SK-N-SH (cell line): ENCODE results near the gene SORBS2. TPM values are rescaled to one million over a fixed set of nuclear protein-coding genes. Genes with fewer than 3 reads are reported as not detected.

Experiments
- CTCF ChIA-PET: fragments of 300-600, 350-600 bp; formaldehyde crosslinking; extraction: SDS; loops from one replicate; lab custom pipeline; 2021; lab: Yijun Ruan, JAX
- POLR2A ChIA-PET: fragments of 350-600 bp; sonication (Branson Sonifier 250); formaldehyde crosslinking; extraction: SDS; loops from one replicate; lab custom pipeline; 2020; ENCODE audit warnings: antibody characterized with exemption, inconsistent platforms; lab: Yijun Ruan, JAX
- DNase-seq: peaks from one replicate; pipeline ENCODE4 v3.0.0; 2012
- H2AFZ ChIP-seq: fragments of 200-600 bp; sonication (generic); 2 replicates; pipeline ENCODE4 v1.8.1; 2016; ENCODE audit warnings: antibody characterized with exemption, mild to moderate bottlenecking, low read depth
- H3F3A ChIP-seq: fragments of 200-600 bp; sonication (generic); replicated peaks from 2 replicates; pipeline ENCODE3; 2016; ENCODE audit warnings: antibody characterized with exemption, mild to moderate bottlenecking; ENCODE audit not compliant: insufficient read depth
- H3K27ac ChIP-seq, 2 experiments: fragments of 200-500 bp in 1 of 2; fragments of 200-600 bp in 1 of 2; sonication (Bioruptor generic) in 1 of 2; sonication (generic), shearing (Covaris generic) in 1 of 2; 2 replicates each; pipeline versions ENCODE4 v1.5.1 to v1.6.1; 2014 to 2016; ENCODE audit warnings: low read depth in 2 of 2, inconsistent platforms in 1 of 2, low read length in 1 of 2, mild to moderate bottlenecking in 1 of 2, mixed read lengths in 1 of 2
- H3K27me3 ChIP-seq: fragments of 200-600 bp; sonication (generic), shearing (Covaris generic); 2 replicates; pipeline ENCODE4 v1.6.1; 2016; ENCODE audit warnings: mixed run types; ENCODE audit not compliant: insufficient read depth
- H3K36me3 ChIP-seq, 2 experiments: fragments of 200-500 bp in 1 of 2; fragments of 200-600 bp in 1 of 2; sonication (Bioruptor generic) in 1 of 2; sonication (generic) in 1 of 2; replicated peaks in 1 of 2; 2 replicates each; pipeline versions ENCODE3 to v1.5.1; 2014 to 2016; ENCODE audit warnings: low read length in 1 of 2, mild to moderate bottlenecking in 1 of 2; ENCODE audit not compliant: insufficient read depth in 2 of 2, control insufficient read depth in 1 of 2
- H3K4me1 ChIP-seq, 2 experiments: fragments of 200-500 bp in 1 of 2; fragments of 200-600 bp in 1 of 2; sonication (Bioruptor generic) in 1 of 2; sonication (generic), shearing (Covaris generic) in 1 of 2; 2 replicates each; pipeline versions ENCODE4 v1.5.1 to v1.6.1; 2014 to 2016; ENCODE audit warnings: low read depth in 1 of 2, low read length in 1 of 2, mixed run types in 1 of 2; ENCODE audit not compliant: insufficient read depth in 2 of 2, control insufficient read depth in 1 of 2
- H3K4me2 ChIP-seq: fragments of 200-600 bp; sonication (generic), shearing (Covaris generic); 2 replicates; pipeline ENCODE4 v1.6.1; 2017; ENCODE audit warnings: mixed run types
- H3K4me3 ChIP-seq, 2 experiments: fragments of 200-500 bp in 1 of 2; fragments of 200-600 bp in 1 of 2; sonication (Bioruptor generic) in 1 of 2; sonication (generic), shearing (Covaris generic) in 1 of 2; 2 replicates each; pipeline versions ENCODE4 v1.5.1 to v1.8.1; 2014 to 2016; ENCODE audit warnings: low read depth in 2 of 2, inconsistent platforms in 1 of 2, low read length in 1 of 2, mild to moderate bottlenecking in 1 of 2, mixed read lengths in 1 of 2, moderate library complexity in 1 of 2
- H3K79me2 ChIP-seq: fragments of 200-600 bp; sonication (generic); 2 replicates; pipeline ENCODE4 v1.8.1; 2017; ENCODE audit warnings: mild to moderate bottlenecking; ENCODE audit not compliant: insufficient read depth
- H3K9ac ChIP-seq: fragments of 200-600 bp; sonication (generic); 2 replicates; pipeline ENCODE4 v1.6.1; 2017; ENCODE audit warnings: mixed run types
- H3K9me2 ChIP-seq: fragments of 200-600 bp; sonication (generic); 2 replicates; pipeline ENCODE4 v1.6.1; 2017; ENCODE audit warnings: mixed run types
- H3K9me3 ChIP-seq: fragments of 200-600 bp; sonication (generic); 2 replicates; pipeline ENCODE4 v1.6.1; 2017; ENCODE audit warnings: mixed run types, mild to moderate bottlenecking, moderate library complexity
- H4K20me1 ChIP-seq: fragments of 200-600 bp; sonication (generic); 2 replicates; pipeline ENCODE4 v1.6.1; 2017; ENCODE audit warnings: mild to moderate bottlenecking, mixed run types; ENCODE audit not compliant: insufficient read depth
- CHD2 ChIP-seq: fragments of 150-350 bp; IDR thresholded peaks from 2 replicates; pipeline ENCODE4 v1.6.1; 2018; ENCODE audit warnings: low read length; ENCODE audit not compliant: partially characterized antibody
- EZH2phosphoT487 ChIP-seq: fragments of 200-600 bp; sonication (generic); IDR thresholded peaks from 2 replicates; pipeline ENCODE4 v1.6.1; 2017; ENCODE audit warnings: low read depth, mixed run types, mild to moderate bottlenecking, antibody characterized with exemption, moderate library complexity, borderline replicate concordance
- FOSL2 ChIP-seq: IDR thresholded peaks from 2 replicates; pipeline ENCODE4 v1.4.0; 2012; ENCODE audit warnings: low read depth, mild to moderate bottlenecking, moderate library complexity, borderline replicate concordance
- FOXM1 ChIP-seq: IDR thresholded peaks from 2 replicates; pipeline ENCODE4 v1.4.0; 2012; ENCODE audit warnings: low read depth, mild to moderate bottlenecking
- GABPA ChIP-seq: IDR thresholded peaks from 2 replicates; pipeline ENCODE4 v1.4.0; 2012; ENCODE audit warnings: low read depth, mild to moderate bottlenecking
- GATA2 ChIP-seq: sonication (generic); formaldehyde crosslinking; IDR thresholded peaks from 2 replicates; pipeline ENCODE4 v1.5.0; 2020; ENCODE audit warnings: mild to moderate bottlenecking, missing genetic modification reagents
- JUND ChIP-seq: IDR thresholded peaks from 2 replicates; pipeline ENCODE4 v1.4.0; 2012
- MEF2A ChIP-seq: IDR thresholded peaks from 2 replicates; pipeline ENCODE4 v1.4.0; 2012; ENCODE audit warnings: low read depth, borderline replicate concordance
- NFIC ChIP-seq: IDR thresholded peaks from 2 replicates; pipeline ENCODE4 v1.4.0; 2012; ENCODE audit warnings: borderline replicate concordance
- NRF1 ChIP-seq: IDR thresholded peaks from 2 replicates; pipeline ENCODE4 v1.6.1; 2012; ENCODE audit warnings: low read depth, mild to moderate bottlenecking, low read length
- TAF1 ChIP-seq: IDR thresholded peaks from 2 replicates; pipeline ENCODE4 v1.6.1; 2012; ENCODE audit warnings: low read depth, mild to moderate bottlenecking, low read length, moderate library complexity, borderline replicate concordance
- TEAD4 ChIP-seq: IDR thresholded peaks from 2 replicates; pipeline ENCODE4 v1.4.0; 2012; ENCODE audit warnings: mild to moderate bottlenecking, borderline replicate concordance; ENCODE audit not compliant: insufficient read depth
- WGBS: methylation state at CpG from one replicate; pipeline ENCODE4 v1.1.6; 2017; ENCODE audit warnings: low lambda C conversion rate; 5-methylcytosine and 5-hydroxymethylcytosine counted together
- polyA plus RNA-seq, 3 experiments: library from polyadenylated mRNA; depleted of rRNA; stranded (reverse); fragments of >200 nt; gene quantifications; 2 replicates each; pipeline ENCODE4 v1.2.3, GENCODE V29; 2012
- TF ChIP-seq, protein P1 (sequence below): IDR thresholded peaks from 2 replicates; pipeline ENCODE4 v1.4.0; 2012; ENCODE audit warnings: low read depth
- TF ChIP-seq, protein P2 (sequence below): fragments of 200-600 bp; sonication (generic); IDR thresholded peaks from 2 replicates; pipeline ENCODE4 v1.6.1; 2017; ENCODE audit warnings: antibody characterized with exemption, mild to moderate bottlenecking, moderate library complexity
- TF ChIP-seq, protein P3 (sequence below): fragments of 150-350 bp; IDR thresholded peaks from 2 replicates; pipeline ENCODE4 v1.6.1; 2016; ENCODE audit warnings: mild to moderate bottlenecking, low read depth, low read length
- TF ChIP-seq, protein P4 (sequence below): IDR thresholded peaks from 2 replicates; pipeline ENCODE4 v1.6.1; 2012; ENCODE audit warnings: mild to moderate bottlenecking, low read depth, low read length, moderate library complexity
- TF ChIP-seq, protein P5 (sequence below): IDR thresholded peaks from 2 replicates; pipeline ENCODE4 v1.4.0; 2012; ENCODE audit warnings: low read depth, borderline replicate concordance
- TF ChIP-seq, protein P6 (sequence below): IDR thresholded peaks from 2 replicates; pipeline ENCODE4 v1.4.0; 2012; ENCODE audit warnings: low read depth, borderline replicate concordance

The SORBS2 gene
- polyA plus RNA-seq, 1 of the 3 experiments (the other 2 are of a cell fraction): 2.5 TPM

DNA sequence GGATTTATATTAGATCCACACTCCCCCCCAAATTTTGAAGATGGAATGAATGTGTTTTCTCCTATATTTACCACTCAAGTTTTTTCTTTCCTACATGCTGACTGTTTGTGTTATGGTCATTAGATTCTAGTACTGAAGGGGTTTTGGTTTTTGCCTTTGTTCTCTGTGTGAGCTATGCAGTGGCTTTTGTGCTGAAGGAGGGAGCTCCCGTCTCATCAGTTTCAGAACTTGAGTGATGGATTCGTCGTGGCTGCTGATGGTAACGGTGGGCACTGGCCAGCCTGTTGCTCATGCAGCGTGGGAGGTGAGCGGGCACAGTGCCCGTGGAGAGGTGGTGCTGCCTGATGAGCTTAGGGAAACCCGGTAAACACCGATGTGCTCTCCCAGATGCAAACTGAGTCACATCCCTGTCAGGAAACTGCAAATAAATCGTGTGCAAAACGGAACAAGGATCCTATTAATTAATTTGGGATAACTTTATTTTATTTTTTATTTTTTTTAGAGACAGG is 101.5 kb downstream of the SORBS2 start (continued):
- no peak for TF ChIP-seq TEAD4

DNA sequence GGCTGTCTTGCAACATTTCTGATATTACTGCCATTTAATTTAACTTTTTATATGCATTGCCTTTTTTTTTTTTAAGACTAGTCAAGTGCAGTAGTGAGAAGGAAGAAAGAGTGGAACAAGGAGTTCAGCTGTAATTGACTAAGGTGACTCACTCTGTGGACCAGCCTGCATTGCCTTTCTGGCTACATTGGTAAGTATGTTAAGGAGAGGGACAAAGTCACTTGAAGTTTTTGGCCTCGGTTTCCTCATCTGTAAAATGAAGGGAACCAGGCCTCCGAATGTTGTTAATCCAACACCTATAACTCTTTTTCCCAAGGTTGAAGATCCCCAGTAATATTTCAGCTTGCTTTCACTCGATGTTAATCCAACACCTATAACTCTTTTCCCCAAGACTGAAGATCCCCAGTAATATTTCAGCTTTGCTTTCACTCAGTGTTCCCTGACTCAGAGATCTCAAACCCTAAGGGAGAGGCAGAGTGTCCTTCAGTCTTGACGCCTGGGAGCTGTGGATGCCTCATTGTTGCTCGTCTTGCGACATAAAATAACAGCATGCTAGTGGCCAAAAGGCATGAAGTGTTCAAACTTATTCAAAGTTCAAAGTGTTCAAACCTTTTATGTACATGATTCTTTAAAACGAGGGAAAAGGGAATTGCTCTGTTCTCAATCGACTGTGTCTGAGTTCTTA is 102.0 kb downstream of the SORBS2 start:
- H3K79me2 ChIP-seq: no peaks in the 10 kb centered on the region
- no peaks in the 10 kb centered on the region for H3K27me3 ChIP-seq
- no peak for TF ChIP-seq TEAD4
- no peak for TF ChIP-seq NRF1
- no peak for TF ChIP-seq FOSL2
- TF ChIP-seq FOXM1: no peak
- no peak for TF ChIP-seq MEF2A
- TF ChIP-seq CHD2: no peak
- no peak for TF ChIP-seq TAF1
- TF ChIP-seq GABPA: no peak
- TF ChIP-seq, protein P1, sequence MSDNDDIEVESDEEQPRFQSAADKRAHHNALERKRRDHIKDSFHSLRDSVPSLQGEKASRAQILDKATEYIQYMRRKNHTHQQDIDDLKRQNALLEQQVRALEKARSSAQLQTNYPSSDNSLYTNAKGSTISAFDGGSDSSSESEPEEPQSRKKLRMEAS: no peak
- TF ChIP-seq, protein P2, sequence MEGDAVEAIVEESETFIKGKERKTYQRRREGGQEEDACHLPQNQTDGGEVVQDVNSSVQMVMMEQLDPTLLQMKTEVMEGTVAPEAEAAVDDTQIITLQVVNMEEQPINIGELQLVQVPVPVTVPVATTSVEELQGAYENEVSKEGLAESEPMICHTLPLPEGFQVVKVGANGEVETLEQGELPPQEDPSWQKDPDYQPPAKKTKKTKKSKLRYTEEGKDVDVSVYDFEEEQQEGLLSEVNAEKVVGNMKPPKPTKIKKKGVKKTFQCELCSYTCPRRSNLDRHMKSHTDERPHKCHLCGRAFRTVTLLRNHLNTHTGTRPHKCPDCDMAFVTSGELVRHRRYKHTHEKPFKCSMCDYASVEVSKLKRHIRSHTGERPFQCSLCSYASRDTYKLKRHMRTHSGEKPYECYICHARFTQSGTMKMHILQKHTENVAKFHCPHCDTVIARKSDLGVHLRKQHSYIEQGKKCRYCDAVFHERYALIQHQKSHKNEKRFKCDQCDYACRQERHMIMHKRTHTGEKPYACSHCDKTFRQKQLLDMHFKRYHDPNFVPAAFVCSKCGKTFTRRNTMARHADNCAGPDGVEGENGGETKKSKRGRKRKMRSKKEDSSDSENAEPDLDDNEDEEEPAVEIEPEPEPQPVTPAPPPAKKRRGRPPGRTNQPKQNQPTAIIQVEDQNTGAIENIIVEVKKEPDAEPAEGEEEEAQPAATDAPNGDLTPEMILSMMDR: no peak
- no peak for TF ChIP-seq EZH2phosphoT487
- TF ChIP-seq, protein P3, sequence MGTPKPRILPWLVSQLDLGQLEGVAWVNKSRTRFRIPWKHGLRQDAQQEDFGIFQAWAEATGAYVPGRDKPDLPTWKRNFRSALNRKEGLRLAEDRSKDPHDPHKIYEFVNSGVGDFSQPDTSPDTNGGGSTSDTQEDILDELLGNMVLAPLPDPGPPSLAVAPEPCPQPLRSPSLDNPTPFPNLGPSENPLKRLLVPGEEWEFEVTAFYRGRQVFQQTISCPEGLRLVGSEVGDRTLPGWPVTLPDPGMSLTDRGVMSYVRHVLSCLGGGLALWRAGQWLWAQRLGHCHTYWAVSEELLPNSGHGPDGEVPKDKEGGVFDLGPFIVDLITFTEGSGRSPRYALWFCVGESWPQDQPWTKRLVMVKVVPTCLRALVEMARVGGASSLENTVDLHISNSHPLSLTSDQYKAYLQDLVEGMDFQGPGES: no peak
- no peak for TF ChIP-seq GATA2 (CRISPR knock-in tag)
- TF ChIP-seq, protein P4, sequence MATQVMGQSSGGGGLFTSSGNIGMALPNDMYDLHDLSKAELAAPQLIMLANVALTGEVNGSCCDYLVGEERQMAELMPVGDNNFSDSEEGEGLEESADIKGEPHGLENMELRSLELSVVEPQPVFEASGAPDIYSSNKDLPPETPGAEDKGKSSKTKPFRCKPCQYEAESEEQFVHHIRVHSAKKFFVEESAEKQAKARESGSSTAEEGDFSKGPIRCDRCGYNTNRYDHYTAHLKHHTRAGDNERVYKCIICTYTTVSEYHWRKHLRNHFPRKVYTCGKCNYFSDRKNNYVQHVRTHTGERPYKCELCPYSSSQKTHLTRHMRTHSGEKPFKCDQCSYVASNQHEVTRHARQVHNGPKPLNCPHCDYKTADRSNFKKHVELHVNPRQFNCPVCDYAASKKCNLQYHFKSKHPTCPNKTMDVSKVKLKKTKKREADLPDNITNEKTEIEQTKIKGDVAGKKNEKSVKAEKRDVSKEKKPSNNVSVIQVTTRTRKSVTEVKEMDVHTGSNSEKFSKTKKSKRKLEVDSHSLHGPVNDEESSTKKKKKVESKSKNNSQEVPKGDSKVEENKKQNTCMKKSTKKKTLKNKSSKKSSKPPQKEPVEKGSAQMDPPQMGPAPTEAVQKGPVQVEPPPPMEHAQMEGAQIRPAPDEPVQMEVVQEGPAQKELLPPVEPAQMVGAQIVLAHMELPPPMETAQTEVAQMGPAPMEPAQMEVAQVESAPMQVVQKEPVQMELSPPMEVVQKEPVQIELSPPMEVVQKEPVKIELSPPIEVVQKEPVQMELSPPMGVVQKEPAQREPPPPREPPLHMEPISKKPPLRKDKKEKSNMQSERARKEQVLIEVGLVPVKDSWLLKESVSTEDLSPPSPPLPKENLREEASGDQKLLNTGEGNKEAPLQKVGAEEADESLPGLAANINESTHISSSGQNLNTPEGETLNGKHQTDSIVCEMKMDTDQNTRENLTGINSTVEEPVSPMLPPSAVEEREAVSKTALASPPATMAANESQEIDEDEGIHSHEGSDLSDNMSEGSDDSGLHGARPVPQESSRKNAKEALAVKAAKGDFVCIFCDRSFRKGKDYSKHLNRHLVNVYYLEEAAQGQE: no peak
- TF ChIP-seq, protein P5, sequence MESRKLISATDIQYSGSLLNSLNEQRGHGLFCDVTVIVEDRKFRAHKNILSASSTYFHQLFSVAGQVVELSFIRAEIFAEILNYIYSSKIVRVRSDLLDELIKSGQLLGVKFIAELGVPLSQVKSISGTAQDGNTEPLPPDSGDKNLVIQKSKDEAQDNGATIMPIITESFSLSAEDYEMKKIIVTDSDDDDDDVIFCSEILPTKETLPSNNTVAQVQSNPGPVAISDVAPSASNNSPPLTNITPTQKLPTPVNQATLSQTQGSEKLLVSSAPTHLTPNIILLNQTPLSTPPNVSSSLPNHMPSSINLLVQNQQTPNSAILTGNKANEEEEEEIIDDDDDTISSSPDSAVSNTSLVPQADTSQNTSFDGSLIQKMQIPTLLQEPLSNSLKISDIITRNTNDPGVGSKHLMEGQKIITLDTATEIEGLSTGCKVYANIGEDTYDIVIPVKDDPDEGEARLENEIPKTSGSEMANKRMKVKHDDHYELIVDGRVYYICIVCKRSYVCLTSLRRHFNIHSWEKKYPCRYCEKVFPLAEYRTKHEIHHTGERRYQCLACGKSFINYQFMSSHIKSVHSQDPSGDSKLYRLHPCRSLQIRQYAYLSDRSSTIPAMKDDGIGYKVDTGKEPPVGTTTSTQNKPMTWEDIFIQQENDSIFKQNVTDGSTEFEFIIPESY: no peak
- TF ChIP-seq, protein P6, sequence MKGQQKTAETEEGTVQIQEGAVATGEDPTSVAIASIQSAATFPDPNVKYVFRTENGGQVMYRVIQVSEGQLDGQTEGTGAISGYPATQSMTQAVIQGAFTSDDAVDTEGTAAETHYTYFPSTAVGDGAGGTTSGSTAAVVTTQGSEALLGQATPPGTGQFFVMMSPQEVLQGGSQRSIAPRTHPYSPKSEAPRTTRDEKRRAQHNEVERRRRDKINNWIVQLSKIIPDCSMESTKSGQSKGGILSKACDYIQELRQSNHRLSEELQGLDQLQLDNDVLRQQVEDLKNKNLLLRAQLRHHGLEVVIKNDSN: no peak
- no peak for TF ChIP-seq NFIC
- no peak for TF ChIP-seq JUND
- no peak overlapping the region for H3K27ac ChIP-seq
- CTCF ChIA-PET: interaction anchor here (1.3 kb wide), 1 partner anchor 9 kb away, joined by 3 read pairs; no protein-coding TSS in a partner anchor
- peaks cover 0 to 8% of the 10 kb centered on the region in 2 experiments; a peak in 1 of 4 replicates for H3K4me1 ChIP-seq
- H3K36me3 ChIP-seq: no peaks in the 10 kb centered on the region
- no peak overlapping the region for H3K4me3 ChIP-seq
- H3K9me2 ChIP-seq: no peaks in the 10 kb centered on the region
- H4K20me1 ChIP-seq: no peaks in the 10 kb centered on the region
- peaks cover 11% of the 10 kb centered on the region for H3F3A ChIP-seq
- no peak overlapping the region for H3K9ac ChIP-seq
- H3K4me2 ChIP-seq: no peak overlapping the region
- POLR2A ChIA-PET: no interaction called here
- H3K9me3 ChIP-seq: no peaks in the 10 kb centered on the region
- 61% methylated on average over 8 of the region's 8 CpGs for WGBS
- DNase-seq: no peak
- H2AFZ ChIP-seq: no peak overlapping the region
